Breast epithelium (tissue), 4 donors: Measurements from ENCODE around the gene HOXC10. TPM values are rescaled to one million over a fixed set of nuclear protein-coding genes. Genes with fewer than 3 reads are reported as not detected.

ENCODE experiments used
- DNase-seq, 2 donors: peaks; one replicate each; pipeline ENCODE4 v3.0.0-alpha.2; 2019; ENCODE audit warnings: low spot score in 2 of 2
- H3K27ac ChIP-seq, 2 donors: fragments of 200-600 bp; sonication (generic) in 1 of 2; one replicate each; pipeline ENCODE4 v1.5.1; 2016 to 2019; ENCODE audit warnings: mild to moderate bottlenecking in 1 of 2
- H3K27me3 ChIP-seq, 2 donors: fragments of 200-600 bp; sonication (generic) in 1 of 2; one replicate each; pipeline versions ENCODE4 v1.5.1 to v1.6.0; 2017 to 2019; ENCODE audit warnings: control low read depth in 1 of 2, mild to moderate bottlenecking in 1 of 2
- H3K36me3 ChIP-seq: fragments of 200-600 bp; one replicate; pipeline ENCODE4 v1.5.1; 2019
- H3K4me1 ChIP-seq, 2 donors: fragments of 200-600 bp; sonication (generic); one replicate each; pipeline ENCODE4 v1.5.1; 2016 to 2019; ENCODE audit warnings: control low read depth in 1 of 2
- H3K4me3 ChIP-seq, 3 donors: fragments of 200-600 bp; sonication (generic); 1 replicate in 2 of 3; 2 replicates in 1 of 3; pipeline ENCODE4 v1.5.1; 2016 to 2019; ENCODE audit warnings: mild to moderate bottlenecking in 3 of 3, moderate library complexity in 2 of 3
- H3K9me3 ChIP-seq, 2 donors: fragments of 200-600 bp; sonication (generic) in 1 of 2; one replicate each; pipeline ENCODE4 v1.5.1; 2016 to 2019; ENCODE audit warnings: control low read depth in 1 of 2
- POLR2A ChIP-seq: fragments of 450-650 bp; IDR thresholded peaks from one replicate; pipeline ENCODE4 v1.6.1; 2016; ENCODE audit warnings: antibody characterized with exemption, mild to moderate bottlenecking, moderate library complexity
- POLR2AphosphoS5 ChIP-seq, 3 donors: sonication (generic); formaldehyde crosslinking; IDR thresholded peaks; one replicate each; pipeline ENCODE4 v1.6.1; 2017; ENCODE audit warnings: antibody characterized with exemption in 3 of 3
- intact Hi-C: fragments of 100-400 bp; cut with DNase I; formaldehyde crosslinking; loops from one replicate; pipeline ENCODE4 v1.15.1; 2023; ENCODE audit warnings: low total_unique reads
- total RNA-seq, 3 donors: library from RNA; depleted of rRNA; stranded (reverse); fragments of >200 nt; gene quantifications; one replicate each; pipeline ENCODE4 v1.1.0, GENCODE V29; 2016
- TF ChIP-seq, protein P1 (sequence below), 3 donors: fragments of 450-650 bp; IDR thresholded peaks; one replicate each; pipeline ENCODE4 v1.5.1; 2016 to 2017; ENCODE audit warnings: antibody characterized with exemption in 3 of 3, mild to moderate bottlenecking in 3 of 3, moderate library complexity in 3 of 3

Gene HOXC10
- total RNA-seq, 3 donors from 2014 or later, result 2.0 to 10.9 (median 4.3) TPM

DNA sequence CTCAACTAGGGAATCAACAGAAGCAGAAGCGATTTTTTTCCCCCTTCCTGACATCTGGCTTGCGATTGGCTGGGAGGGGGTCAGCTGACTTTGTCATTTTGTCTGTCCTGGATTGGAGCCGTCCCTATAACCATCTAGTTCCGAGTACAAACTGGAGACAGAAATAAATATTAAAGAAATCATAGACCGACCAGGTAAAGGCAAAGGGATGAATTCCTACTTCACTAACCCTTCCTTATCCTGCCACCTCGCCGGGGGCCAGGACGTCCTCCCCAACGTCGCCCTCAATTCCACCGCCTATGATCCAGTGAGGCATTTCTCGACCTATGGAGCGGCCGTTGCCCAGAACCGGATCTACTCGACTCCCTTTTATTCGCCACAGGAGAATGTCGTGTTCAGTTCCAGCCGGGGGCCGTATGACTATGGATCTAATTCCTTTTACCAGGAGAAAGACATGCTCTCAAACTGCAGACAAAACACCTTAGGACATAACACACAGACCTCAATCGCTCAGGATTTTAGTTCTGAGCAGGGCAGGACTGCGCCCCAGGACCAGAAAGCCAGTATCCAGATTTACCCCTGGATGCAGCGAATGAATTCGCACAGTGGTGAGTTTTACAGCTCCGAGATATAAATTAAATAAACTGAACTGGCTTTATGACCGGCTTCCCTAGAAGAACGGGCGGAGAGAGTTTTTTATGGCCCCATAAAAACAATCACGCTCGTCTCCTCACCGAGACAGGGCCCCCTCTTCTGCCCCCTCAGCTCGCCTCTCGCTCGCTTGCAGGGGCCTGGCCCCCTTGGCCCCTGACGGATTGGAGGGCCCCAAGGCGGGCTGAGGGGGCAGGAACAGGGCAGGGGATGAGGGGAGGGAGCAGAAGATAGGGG, 43.6 kb downstream of the HOXC10 start, which contains the start of gene HOXC6:
Gene HOXC6, plus strand, starts transcription at position 127 of the 888 bp plus-strand sequence. Its CDS starts 82 bp downstream, at position 209.
- peak in 1 of 2 donors; percentile 59 for DNase-seq
- intact Hi-C loops, result no loop called here
- peak within 1 kb of the TSS; percentile 40 to 71 (median 59) for H3K4me3 ChIP-seq
- H3K9me3 ChIP-seq, result no peaks in the 10 kb centered on the region
- H3K4me1 ChIP-seq, result peaks cover 5 to 7% of the 10 kb centered on the region in 2 donors
- H3K36me3 ChIP-seq, result no peaks in the 10 kb centered on the region
- TF ChIP-seq POLR2AphosphoS5 (IDR thresholded peaks at IDR 0.05) (peak in 1 of 3 donors; percentile 22), POLR2A (no peak)
- no peaks in the 10 kb centered on the region for H3K27me3 ChIP-seq
- H3K27ac ChIP-seq, result peak within 1 kb of the TSS; percentile 84 to 89

DNA sequence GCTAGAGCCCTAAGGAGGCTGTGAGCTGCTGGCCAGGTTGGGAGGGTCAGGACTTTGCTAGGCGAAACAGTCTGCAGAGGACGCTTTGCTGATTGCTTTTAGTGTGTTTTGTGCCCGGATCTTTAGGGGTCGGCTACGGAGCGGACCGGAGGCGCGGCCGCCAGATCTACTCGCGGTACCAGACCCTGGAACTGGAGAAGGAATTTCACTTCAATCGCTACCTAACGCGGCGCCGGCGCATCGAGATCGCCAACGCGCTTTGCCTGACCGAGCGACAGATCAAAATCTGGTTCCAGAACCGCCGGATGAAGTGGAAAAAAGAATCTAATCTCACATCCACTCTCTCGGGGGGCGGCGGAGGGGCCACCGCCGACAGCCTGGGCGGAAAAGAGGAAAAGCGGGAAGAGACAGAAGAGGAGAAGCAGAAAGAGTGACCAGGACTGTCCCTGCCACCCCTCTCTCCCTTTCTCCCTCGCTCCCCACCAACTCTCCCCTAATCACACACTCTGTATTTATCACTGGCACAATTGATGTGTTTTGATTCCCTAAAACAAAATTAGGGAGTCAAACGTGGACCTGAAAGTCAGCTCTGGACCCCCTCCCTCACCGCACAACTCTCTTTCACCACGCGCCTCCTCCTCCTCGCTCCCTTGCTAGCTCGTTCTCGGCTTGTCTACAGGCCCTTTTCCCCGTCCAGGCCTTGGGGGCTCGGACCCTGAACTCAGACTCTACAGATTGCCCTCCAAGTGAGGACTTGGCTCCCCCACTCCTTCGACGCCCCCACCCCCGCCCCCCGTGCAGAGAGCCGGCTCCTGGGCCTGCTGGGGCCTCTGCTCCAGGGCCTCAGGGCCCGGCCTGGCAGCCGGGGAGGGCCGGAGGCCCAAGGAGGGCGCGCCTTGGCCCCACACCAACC, 44.8 kb downstream of the HOXC10 start:
- TF ChIP-seq POLR2A (no peak), POLR2AphosphoS5 (IDR thresholded peaks at IDR 0.05) (no peak)
- TF ChIP-seq, protein P1, sequence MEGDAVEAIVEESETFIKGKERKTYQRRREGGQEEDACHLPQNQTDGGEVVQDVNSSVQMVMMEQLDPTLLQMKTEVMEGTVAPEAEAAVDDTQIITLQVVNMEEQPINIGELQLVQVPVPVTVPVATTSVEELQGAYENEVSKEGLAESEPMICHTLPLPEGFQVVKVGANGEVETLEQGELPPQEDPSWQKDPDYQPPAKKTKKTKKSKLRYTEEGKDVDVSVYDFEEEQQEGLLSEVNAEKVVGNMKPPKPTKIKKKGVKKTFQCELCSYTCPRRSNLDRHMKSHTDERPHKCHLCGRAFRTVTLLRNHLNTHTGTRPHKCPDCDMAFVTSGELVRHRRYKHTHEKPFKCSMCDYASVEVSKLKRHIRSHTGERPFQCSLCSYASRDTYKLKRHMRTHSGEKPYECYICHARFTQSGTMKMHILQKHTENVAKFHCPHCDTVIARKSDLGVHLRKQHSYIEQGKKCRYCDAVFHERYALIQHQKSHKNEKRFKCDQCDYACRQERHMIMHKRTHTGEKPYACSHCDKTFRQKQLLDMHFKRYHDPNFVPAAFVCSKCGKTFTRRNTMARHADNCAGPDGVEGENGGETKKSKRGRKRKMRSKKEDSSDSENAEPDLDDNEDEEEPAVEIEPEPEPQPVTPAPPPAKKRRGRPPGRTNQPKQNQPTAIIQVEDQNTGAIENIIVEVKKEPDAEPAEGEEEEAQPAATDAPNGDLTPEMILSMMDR (IDR thresholded peaks at IDR 0.05), result no peak
- peak overlapping the region; percentile 84 to 89 for H3K27ac ChIP-seq

DNA sequence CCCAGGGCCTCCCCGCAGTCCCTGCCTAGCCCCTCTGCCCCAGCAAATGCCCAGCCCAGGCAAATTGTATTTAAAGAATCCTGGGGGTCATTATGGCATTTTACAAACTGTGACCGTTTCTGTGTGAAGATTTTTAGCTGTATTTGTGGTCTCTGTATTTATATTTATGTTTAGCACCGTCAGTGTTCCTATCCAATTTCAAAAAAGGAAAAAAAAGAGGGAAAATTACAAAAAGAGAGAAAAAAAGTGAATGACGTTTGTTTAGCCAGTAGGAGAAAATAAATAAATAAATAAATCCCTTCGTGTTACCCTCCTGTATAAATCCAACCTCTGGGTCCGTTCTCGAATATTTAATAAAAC, 45.5 kb downstream of the HOXC10 start:
- TF ChIP-seq POLR2A, result no peak
- no peak for TF ChIP-seq POLR2AphosphoS5 (IDR thresholded peaks at IDR 0.05)
- TF ChIP-seq, protein P1 (IDR thresholded peaks at IDR 0.05), result no peak
- intact Hi-C loops, result no loop called here
- no peaks in the 10 kb centered on the region for H3K27me3 ChIP-seq

More for the DNA sequence above, 44.8 kb downstream of the HOXC10 start:
- peak overlapping the region; percentile 40 to 71 (median 59) for H3K4me3 ChIP-seq
- H3K27me3 ChIP-seq, result no peaks in the 10 kb centered on the region
- intact Hi-C loops, result no loop called here
- peaks cover 5 to 7% of the 10 kb centered on the region in 2 donors for H3K4me1 ChIP-seq
- no peaks in the 10 kb centered on the region for H3K36me3 ChIP-seq
- peak in 1 of 2 donors; percentile 51 for DNase-seq
- H3K9me3 ChIP-seq, result no peaks in the 10 kb centered on the region

DNA sequence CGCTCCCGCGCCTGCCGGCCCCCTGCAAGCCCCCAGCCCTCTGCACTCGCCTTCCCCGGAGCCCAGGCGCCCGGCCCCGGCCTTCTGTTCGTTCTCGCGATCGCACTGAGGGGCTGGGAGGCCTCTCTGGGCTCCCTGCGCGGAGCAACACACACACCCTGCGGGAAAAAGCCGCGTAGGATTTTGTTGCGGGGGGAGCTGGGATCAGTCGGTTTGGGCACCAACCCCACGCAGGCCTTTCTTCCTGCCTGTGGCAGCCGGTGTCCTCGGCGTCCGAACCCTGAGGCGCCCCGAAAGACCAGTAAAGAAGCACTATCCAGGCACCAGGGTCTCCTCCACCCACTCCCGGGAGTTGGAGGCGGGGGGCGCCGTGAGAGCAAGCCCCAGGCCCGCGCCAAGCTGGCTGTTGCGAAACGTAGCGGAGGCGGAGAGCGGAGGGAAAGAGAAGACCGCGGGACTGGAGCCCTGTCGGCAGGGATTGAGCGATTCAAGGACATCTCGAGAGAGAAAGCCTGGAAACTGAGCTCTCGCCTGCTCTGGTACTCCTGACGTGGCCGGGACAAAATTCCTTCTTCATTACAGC, 46.0 kb downstream of the HOXC10 start:
- Histone ChIP-seq H3K4me3 (peak overlapping the region; percentile 40 to 71 (median 59)), H3K27ac (peak overlapping the region; percentile 84 to 89), H3K9me3 (no peaks in the 10 kb centered on the region), H3K27me3 (no peaks in the 10 kb centered on the region), H3K4me1 (peaks cover 5 to 7% of the 10 kb centered on the region in 2 donors), H3K36me3 (no peaks in the 10 kb centered on the region)
- TF ChIP-seq POLR2AphosphoS5 (IDR thresholded peaks at IDR 0.05) (peak; percentile 39 to 71 (median 52)), POLR2A (no peak)
- DNase-seq, result no peak
- intact Hi-C loops, result no loop called here

More for the DNA sequence above, 45.5 kb downstream of the HOXC10 start:
- Histone ChIP-seq H3K4me1 (peaks cover 5 to 7% of the 10 kb centered on the region in 2 donors), H3K36me3 (no peaks in the 10 kb centered on the region), H3K4me3 (peak overlapping the region; percentile 40 to 71 (median 59)), H3K9me3 (no peaks in the 10 kb centered on the region), H3K27ac (peak overlapping the region; percentile 84 to 89)
- DNase-seq, result no peak

DNA sequence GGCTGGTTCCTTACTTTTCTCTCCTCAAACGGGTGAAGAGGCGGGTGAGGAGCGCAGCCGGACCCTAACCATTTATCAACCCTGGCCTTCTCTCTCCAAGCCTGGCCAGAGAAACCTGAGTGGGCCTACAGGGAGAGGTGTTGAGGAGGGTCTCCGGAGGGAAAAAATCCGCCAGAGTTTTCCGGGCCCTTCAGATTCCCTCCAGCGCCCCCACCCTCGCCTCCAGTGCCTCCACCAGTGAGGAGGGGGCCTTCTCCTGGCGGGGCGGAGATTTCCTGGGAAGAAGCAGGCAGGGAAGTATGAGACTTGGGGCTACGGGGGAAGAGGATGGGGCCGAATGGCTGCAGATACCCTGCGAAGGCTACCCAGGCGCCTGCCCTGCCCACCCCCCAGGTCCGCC, 46.5 kb downstream of the HOXC10 start:
- Histone ChIP-seq H3K4me1 (peaks cover 5 to 7% of the 10 kb centered on the region in 2 donors), H3K9me3 (no peaks in the 10 kb centered on the region), H3K36me3 (no peaks in the 10 kb centered on the region), H3K27me3 (no peaks in the 10 kb centered on the region), H3K4me3 (peak overlapping the region; percentile 40 to 71 (median 59)), H3K27ac (peak overlapping the region; percentile 84 to 89)
- intact Hi-C loops, result no loop called here
- DNase-seq, result no peak
- TF ChIP-seq POLR2A (no peak), POLR2AphosphoS5 (IDR thresholded peaks at IDR 0.05) (no peak)
- TF ChIP-seq, protein P1 (IDR thresholded peaks at IDR 0.05), result no peak
